Chondrocyte (in vitro differentiated cells): ENCODE data around the gene CTNNA2. TPM values are rescaled to one million over a fixed set of nuclear protein-coding genes. Genes with fewer than 3 reads are reported as not detected.

ENCODE experiments used
- DNase-seq: peaks from one replicate; pipeline ENCODE4 v3.0.0; 2021; ENCODE audit warnings: mixed read lengths, low spot score
- H3K27ac Mint-ChIP-seq: one replicate; pipeline ENCODE4 v1.8.0; 2021; ENCODE audit warnings: mild to moderate bottlenecking, moderate library complexity, mixed read lengths; ENCODE audit not compliant: unreplicated experiment
- H3K27me3 Mint-ChIP-seq: 2 replicates; pipeline ENCODE4 v1.8.0; 2021; ENCODE audit warnings: low read depth, mixed read lengths
- H3K36me3 Mint-ChIP-seq: 2 replicates; pipeline ENCODE4 v1.8.0; 2021; ENCODE audit warnings: low read depth, mixed read lengths
- H3K4me1 Mint-ChIP-seq: 2 replicates; pipeline ENCODE4 v1.8.0; 2021; ENCODE audit warnings: low read depth, mild to moderate bottlenecking, mixed read lengths
- H3K4me3 Mint-ChIP-seq: one replicate; pipeline ENCODE4 v1.8.0; 2021; ENCODE audit warnings: mild to moderate bottlenecking, moderate library complexity, mixed read lengths; ENCODE audit not compliant: unreplicated experiment
- H3K9me3 Mint-ChIP-seq: 2 replicates; pipeline ENCODE4 v1.8.0; 2021; ENCODE audit warnings: low read depth, mixed read lengths
- CTCF ChIP-seq: fragments of 200-600 bp; sonication (generic); IDR thresholded peaks from 2 replicates; pipeline ENCODE4 v1.5.0; 2021; ENCODE audit warnings: antibody characterized with exemption, mild to moderate bottlenecking, moderate library complexity
- total RNA-seq: library from RNA; stranded (reverse); gene quantifications from 3 replicates; pipeline ENCODE4 v1.2.1, GENCODE V29; 2021

Gene CTNNA2
- total RNA-seq, 1 donor from 2014 or later = not detected

GRCh38 chr2:79940364-79940763 is 427.5 kb downstream of the CTNNA2 start:
- Mint-ChIP-seq H3K27me3 (peaks cover 11% of the 10 kb centered on the region), H3K27ac (no peak overlapping the region), H3K9me3 (no peaks in the 10 kb centered on the region), H3K4me3 (no peak overlapping the region), H3K36me3 (no peaks in the 10 kb centered on the region), H3K4me1 (peaks cover 8% of the 10 kb centered on the region)
- no peak for TF ChIP-seq CTCF
- no peak for DNase-seq

GRCh38 chr2:79941179-79941578 is 428.3 kb downstream of the CTNNA2 start:
- peaks cover 17% of the 10 kb centered on the region for H3K27me3 Mint-ChIP-seq
- H3K9me3 Mint-ChIP-seq = no peaks in the 10 kb centered on the region
- no peaks in the 10 kb centered on the region for H3K36me3 Mint-ChIP-seq
- no peak overlapping the region for H3K4me3 Mint-ChIP-seq
- DNase-seq = no peak
- H3K27ac Mint-ChIP-seq = no peak overlapping the region
- no peak for TF ChIP-seq CTCF
- H3K4me1 Mint-ChIP-seq = peaks cover 2% of the 10 kb centered on the region

- TF ChIP-seq CTCF = no peak
- peaks cover 17% of the 10 kb centered on the region for H3K27me3 Mint-ChIP-seq
- H3K27ac Mint-ChIP-seq = no peak overlapping the region
- H3K4me1 Mint-ChIP-seq = no peaks in the 10 kb centered on the region
- DNase-seq = no peak
- H3K36me3 Mint-ChIP-seq = no peaks in the 10 kb centered on the region
- no peak overlapping the region for H3K4me3 Mint-ChIP-seq
- no peaks in the 10 kb centered on the region for H3K9me3 Mint-ChIP-seq
Observed at GRCh38 chr2:79944205-79944604, 431.4 kb downstream of the CTNNA2 start.

DNA sequence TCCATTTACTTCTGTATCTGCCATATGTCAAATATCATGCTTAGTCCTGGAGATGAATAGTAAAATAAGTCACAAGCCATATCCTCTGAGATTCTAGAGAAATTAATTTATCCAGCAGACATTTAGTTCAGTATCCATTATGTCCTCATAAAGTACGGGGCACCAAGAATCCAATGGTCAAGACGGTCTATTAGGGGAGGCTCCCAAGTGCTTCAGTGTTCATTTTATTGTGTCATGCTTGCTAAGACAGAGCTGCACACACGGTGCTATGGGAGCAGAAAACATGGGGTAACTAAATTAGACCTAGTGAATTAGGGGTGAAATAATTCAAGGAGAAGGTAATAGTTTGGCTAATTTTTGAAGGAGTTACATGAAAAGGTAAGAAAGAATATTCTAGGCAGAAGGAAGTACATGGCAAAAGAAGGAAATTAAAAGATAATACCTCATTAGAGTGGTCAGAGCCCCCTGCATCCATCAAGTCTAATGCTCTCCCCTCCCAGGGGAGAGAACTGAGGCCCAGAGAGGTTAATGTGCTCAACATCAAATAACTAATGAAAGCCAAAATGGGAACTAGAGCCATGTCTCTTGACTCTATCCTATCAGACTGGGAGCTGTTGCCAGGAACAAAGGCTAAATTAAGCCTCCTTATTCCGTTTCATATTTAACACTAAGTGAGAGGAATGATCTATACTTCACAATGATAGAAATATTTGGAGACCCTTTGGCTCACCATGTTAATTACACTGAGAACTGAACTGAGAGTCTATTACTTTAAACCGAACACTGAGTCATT is 433.0 kb downstream of the CTNNA2 start:
- no peak for TF ChIP-seq CTCF
- Mint-ChIP-seq H3K9me3 (no peaks in the 10 kb centered on the region), H3K27me3 (peaks cover 14% of the 10 kb centered on the region), H3K4me1 (no peaks in the 10 kb centered on the region), H3K27ac (no peak overlapping the region), H3K4me3 (no peak overlapping the region), H3K36me3 (no peaks in the 10 kb centered on the region)
- no peak for DNase-seq

- no peak for TF ChIP-seq CTCF
- no peaks in the 10 kb centered on the region for H3K9me3 Mint-ChIP-seq
- no peaks in the 10 kb centered on the region for H3K36me3 Mint-ChIP-seq
- H3K4me1 Mint-ChIP-seq = no peaks in the 10 kb centered on the region
- H3K27ac Mint-ChIP-seq = no peak overlapping the region
- no peak for DNase-seq
- H3K27me3 Mint-ChIP-seq = peaks cover 14% of the 10 kb centered on the region
- no peak overlapping the region for H3K4me3 Mint-ChIP-seq
Observed at GRCh38 chr2:79947751-79948150, 434.9 kb downstream of the CTNNA2 start.
